HG03565 (cell line): ENCODE results near the gene F12.
"Not testable (repeated sequence)": the region's sequence is repeated elsewhere in the genome, so short reads cannot be mapped to it uniquely, and the experiment has no call there.

Experiments used
- ATAC-seq: cut with Tn5 transposase; IDR thresholded peaks from one replicate; pipeline ENCODE4 v1.9.1; 2021; ENCODE audit warnings: mild to moderate bottlenecking, moderate library complexity; ENCODE audit not compliant: unreplicated experiment

The F12 gene

DNA sequence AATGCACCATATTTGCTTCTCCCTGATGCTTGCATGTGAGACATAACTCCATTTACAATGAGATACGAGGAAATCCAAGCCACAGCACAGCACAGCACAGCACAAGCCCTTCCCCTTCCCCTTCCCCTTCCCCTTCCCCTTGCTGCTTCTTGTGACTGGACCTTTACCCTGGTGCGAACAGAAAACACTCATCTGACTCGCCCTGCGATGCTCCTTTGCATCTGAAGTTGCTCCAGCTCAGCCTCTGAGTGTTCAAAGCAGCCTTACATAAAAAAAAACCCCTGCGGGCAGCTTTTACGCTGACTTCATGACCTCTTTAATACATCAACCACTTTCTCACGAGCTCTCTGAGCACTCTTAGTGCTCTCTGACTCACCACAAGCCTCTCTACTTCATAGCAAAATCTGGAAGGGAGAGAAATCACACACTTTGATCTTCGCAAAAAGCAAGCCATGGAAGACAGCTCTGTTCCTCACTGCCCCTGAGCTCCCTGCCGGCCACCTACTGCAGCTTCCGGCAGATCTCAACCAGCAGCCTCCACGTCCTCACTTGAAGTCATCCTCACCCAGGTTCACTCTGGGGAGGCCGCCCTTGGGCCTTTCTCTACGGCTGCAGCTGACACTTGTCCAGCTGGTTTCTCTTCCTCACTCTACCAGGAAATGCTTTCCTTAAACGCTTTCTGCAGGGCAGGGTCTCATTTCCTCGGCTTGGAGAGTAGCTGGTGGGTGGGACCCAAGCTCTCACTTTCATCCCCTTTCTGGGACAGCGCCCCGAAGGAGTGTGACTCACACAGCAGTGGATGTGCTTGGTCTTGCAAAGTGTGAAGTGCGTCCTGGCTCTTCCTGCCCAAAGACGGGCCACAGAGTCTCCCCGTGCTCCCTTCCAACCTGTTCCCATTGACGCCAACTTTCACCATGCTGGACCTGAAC, 19.9 kb downstream of the F12 start:
- peak; percentile 38 for ATAC-seq

DNA sequence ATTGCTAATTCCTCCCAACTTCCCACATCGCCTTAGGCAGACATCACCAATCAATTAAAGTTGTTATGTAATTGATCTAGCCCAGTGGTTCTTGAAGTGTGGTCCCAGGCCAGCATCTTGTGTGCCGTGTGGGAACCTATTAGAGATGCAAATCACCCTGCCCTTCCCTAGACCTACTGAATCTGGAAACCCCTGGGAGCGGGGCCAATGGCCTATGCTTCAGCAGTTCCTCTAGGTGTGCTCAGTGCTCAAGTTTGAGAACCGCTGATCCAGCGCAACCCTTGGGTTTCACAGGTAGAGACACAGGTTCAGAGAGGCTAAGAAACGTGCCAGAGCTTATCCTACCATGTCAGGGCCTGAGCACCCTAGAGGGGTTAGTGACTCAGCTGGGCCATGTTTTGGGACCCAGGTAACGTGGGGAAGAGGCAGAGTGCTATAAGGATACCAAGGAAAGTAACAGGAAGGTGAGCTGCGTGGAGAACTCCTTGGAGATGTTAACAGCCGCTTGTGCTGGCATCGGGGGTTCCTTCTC, 20.8 kb downstream of the F12 start:
- no peak for ATAC-seq

DNA sequence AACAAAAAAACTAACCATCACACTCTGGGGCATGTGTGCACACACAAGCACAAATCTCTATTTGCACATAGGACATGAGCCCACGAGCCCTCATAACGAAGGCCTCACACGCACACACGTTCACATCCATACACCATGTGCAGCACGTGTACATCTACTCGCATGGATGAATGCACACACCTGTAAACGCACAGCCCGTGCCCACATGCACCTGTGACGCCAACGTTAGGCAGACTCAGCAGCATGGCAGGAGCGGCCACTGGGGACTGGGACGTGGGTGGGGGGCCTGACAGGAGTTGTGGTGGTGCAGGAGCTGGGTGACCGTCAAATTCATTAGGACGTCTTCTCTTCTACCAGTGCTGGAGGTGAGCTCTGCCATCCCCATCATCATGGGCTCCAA, 22.0 kb downstream of the F12 start:
- ATAC-seq = no peak

GRCh38 chr5:177386542-177386941, 22.8 kb downstream of the F12 start:
- no peak for ATAC-seq

- ATAC-seq = no peak
Observed at GRCh38 chr5:177385720-177386119, 23.6 kb downstream of the F12 start.

DNA sequence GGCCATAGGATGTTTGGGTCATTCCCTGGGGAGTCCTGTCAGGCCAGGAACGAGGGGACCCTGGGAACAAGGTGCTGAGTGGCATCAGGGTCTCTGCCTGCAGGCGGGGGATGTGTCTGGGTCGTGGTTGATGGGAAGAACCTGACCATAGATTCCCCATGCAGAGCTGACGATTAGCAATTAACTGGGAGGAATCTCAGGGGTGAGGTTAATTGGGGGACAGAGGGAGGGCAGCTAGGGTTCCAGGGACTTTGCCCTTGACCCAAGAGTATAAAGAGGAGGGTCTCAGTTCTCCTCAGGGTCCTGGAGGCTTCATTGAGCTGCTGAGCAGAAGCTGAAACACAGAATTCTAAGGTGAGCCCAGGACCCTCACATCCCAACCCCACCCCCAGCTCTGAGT, 25.2 kb downstream of the F12 start, which contains the start of gene SLC34A1:
TSS of gene SLC34A1 (plus strand) at position 301 of the 400 bp plus-strand sequence. CDS start 1,308 bp downstream, outside the sequence.
- no peak for ATAC-seq

DNA sequence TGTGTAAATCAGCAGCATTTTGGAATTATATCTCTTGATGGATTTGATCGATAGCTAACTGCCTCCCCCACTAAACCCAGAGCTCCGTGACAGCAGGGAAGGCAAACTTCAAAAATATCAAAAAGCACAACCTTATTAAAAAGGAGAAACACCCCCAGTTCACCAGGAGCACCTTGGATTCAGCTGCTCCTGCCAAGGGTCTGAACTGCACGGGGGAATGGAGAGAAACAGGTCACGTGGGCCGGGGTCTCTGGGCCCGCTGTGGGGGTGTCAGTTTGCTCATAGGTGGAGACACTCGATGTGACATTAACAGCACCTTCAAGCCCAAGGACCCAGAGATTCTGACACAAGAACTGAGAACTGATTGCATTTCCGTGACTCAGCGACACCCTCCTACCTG, 26.2 kb downstream of the F12 start:
- ATAC-seq = no peak

DNA sequence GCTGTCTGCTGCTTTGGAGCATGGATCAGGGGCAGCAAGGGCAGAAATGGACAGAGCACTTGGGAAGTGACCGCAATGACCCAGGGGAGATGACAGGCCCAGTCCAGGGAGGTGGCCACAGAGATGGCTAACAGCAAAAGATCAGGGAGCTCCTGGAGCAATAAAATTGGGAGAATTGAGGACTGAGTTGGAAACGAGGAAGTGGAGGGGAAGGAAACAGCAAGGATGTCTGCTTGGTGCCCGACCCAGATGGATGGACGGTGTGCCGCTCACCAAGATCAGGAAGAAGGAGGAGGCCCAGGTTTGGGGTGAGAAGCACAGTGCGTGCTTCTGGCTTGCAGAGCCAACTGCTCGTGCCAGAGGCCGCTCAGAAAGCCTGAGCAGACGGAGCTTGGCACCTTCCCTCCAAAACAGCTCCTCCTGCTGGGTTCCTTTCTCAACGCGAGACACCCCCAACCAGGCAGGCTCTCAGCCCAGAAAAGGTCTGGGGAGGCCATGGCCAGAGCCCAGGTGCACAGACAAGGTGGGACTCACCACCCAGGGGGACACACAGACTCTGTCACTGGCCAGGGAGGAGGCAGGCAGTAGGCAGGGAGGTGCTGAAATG, 26.8 kb downstream of the F12 start:
- ATAC-seq = no peak

DNA sequence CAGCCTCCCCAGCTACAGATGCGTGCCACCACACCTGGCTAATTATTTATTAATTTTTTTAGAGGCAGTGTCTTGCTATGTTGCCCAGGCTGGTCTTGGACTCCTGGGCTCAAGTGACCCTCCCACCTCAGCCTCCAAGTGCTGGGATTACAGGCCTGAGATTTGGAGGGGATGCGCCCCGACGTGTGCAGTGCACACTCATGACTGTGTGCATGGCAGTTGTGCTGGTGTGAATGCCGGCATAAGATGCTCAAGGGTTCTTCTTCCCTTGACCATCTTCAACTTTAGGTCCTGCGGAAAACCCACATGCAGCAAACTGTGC, 28.6 kb downstream of the F12 start:
- ATAC-seq = no peak

GRCh38 chr5:177378884-177379883, 30.2 kb downstream of the F12 start:
- no peak for ATAC-seq

DNA sequence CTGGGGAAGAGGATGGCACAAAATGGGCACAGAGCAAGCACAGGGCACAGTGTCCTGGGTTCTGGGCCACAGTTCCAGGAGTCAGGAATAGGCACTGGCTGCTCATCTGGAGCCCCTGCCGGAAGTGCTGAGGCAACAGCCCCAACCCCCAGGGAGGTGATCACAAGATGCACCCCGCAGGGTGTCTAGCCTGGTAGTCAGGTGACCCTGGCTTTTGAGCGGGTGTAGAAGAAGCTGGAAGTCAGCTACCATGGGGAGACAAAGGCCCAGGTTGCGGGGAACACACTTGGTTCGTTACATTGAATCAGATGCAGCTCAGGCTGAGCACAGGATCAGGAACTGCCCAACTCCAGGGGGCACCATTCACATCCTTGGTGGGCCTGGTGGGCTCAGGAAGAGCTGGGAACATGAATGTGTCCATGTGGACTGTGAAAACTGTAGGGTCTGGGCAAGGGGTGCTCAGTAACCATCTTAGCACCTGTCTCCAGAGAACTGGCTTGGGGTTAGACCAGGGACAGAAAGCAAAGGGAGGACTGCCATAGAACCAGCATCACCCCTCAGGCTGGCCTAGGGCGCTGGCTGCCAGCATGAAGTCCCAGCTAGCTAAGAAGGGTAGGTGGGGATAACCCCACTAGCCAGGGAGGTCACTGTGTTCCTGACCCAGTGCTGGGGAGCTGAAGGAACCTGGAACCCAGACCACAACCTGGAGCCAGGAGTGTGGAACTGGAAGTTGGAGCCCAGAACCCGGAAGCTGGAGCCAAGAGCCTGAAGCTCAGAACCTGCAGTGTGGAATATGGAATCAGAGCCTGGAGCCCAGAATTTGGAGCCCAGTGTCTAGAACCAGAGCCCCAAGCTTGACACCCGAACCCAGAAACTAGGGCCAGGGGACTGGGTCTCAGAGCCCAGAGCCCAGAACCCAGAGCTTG, 31.2 kb downstream of the F12 start:
- no peak for ATAC-seq

DNA sequence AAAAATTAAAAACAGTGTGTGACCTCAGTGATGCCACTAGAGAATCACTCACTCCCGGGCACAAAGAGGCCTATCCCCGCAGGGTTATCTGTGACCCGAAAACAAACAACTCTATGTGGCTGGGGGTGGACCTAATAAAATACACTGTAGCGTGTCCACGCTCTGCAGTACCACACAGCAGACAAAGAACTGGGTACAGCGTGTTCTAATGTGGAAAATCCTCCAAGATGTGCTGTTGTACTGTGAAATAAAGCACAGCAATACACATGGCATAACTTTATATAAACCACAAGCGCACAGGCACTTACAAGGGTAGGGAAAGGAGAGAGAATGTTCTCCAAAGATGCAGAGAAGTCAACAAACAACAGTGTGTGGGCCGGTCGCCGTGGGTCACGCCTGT, 33.3 kb downstream of the F12 start:
- no peak for ATAC-seq

DNA sequence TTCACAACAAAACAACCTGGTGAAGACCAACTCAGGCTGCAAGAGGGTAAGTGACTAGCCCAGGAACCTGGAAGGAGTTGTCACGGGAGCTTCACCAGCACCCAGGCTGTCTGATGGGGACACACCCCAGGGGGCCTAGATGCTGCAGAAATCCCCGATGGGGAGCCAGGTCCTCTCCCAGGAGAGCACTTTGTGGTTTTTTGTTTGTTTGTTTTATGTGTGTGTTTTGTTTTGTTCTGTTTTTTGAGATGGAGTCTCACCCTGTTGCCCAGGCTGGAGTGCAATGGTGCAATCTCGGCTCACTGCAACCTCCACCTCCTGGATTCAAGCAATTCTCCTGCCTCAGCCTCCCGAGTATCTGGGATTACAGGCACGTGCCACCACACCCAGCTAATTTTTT, 33.8 kb downstream of the F12 start:
- not testable (repeated sequence) for ATAC-seq

DNA sequence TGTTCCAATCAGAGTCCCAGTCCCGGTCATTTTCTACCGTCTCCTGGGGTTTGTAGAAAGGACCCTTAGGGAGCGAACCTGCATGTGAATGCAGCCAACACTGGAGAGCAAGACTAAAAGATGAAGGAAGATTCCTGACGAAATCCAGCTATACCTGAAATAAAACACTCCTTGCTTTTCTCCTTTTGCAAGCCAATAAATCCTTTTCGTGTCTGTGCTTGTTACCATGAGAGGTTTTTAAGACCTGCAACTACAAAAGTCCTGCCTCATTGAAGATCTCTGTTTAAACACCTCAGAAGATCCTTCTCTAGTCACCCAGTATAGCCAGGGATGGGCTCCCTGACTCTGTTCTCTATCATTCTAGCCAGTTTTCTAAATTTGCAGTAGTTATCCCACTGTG, 35.2 kb downstream of the F12 start:
- no peak for ATAC-seq

DNA sequence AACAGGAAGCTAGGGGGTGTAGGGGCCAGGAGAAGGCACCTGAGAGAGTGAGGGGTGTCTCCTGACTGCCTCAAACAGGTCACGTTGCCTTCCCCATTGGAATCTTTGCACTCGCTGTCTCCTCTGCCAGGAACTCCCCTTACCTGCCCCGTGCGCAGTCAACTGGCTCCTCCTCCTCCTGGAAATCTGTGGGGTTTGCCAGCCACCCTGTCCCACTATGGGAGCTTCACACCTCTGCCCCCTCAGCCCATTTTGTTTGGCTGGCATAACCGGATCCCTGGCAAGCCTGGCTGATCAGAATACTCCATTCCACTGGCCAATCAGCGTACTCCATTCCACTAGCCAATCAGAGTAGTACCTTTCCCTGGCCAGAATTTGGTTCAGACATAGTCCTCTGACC, 35.6 kb downstream of the F12 start:
- no peak for ATAC-seq

- ATAC-seq = no peak
Observed at GRCh38 chr5:177372910-177373309, 36.5 kb downstream of the F12 start.

DNA sequence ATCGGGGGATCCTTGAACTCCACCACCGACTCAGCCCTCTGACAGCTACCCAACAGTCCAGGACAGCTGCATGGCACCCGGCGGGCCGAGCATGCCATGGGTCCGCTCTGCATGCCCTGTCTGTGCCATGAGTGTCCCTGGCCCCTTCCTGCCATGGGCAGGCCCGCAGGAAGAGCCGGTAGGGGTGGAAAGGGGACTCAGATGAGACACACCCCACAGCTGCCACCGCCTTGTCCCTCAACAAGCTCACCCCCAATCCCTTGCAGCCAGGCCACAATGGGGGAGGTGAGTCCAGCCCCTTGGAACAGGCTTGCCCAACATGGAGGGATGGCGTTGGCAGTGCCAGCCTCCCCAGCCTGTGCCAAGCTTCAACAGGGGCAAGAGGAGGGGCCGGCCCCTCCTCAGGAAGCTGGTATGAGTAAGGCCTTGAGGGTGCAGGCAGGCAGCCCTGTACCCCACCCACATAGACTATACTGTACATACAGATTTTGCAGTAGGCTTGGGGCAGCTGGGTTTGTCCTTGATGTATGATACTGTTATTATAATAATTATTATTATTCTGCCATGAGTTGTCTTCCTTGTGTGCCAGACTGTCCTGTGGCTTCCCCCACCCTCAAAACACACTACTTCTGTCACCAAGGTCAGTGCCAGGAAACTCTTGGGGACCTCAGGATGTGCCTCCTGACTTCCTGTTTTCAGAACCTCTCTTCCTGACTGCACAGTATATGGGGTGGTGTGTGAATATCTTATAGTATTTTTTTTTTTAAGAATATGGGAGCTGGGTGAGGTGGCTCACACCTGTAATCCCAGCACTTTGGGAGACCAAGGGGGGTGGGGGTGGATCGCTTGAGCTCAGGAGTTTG, 37.1 kb downstream of the F12 start:
- no peak for ATAC-seq

- ATAC-seq = no peak
Observed at GRCh38 chr5:177371120-177372033, 38.0 kb downstream of the F12 start.
